ENCODE measurements around the gene S100A5.

S100A5 gene

DNA sequence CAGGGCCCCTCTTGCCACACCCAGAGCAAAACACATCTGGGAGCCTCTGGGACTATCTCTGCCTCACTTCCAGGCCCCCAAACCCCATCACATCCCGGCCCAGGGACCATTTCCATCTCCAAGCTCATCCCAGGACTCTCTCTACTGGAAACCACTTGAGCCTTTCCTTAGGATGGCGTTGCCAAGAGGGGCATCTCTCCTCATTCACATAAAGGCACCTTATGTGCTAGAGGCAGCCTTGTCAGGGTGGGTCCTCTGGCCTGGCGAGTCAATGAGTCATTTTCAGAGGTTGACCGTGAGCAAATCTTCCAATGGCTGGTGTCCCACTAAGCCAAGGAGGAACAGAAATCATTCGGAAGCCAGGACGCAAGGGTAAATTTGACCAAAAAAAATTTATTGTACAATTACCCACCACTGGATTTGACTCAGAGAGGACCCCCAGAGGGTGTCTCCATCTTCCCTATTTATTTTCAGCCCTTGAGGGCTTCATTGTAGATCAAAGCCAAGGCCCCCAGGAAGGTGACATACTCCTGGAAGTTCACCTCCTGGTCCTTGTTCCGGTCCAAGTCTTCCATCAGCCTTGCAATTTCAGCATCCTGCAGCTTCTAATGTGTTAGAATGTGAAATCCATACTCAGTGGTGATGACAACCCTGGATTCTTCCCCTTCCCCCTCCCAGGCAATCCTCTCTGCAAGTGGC lies 6.4 kb downstream of the S100A5 start:
- CTCF ChIA-PET: interaction anchor here (1.2 to 7.1 kb wide), 15 partner anchors 9 to 97 kb away, joined by 3 to 169 read pairs (median 17); partner anchors contain the start of genes S100A14, S100A2 and S100A4
- no peak overlapping the region for H3K27ac ChIP-seq (ENCODE audit: insufficient read depth in 1 of 2, low read depth in 1 of 2, low read length in 2 of 2, poor library complexity in 1 of 2, severe bottlenecking in 2 of 2)
- peaks cover 8 to 53% (median 43%) of the 10 kb centered on the region in 4 experiments for H3K4me1 ChIP-seq (ENCODE audit: control extremely low read depth in 1 of 4, control insufficient read depth in 4 of 4, insufficient read depth in 4 of 4, low read length in 3 of 4)
- peaks cover 0 to 5% (median 2%) of the 10 kb centered on the region in 4 experiments for H3K36me3 ChIP-seq (ENCODE audit: control insufficient read depth in 4 of 4, insufficient read depth in 4 of 4, low read length in 3 of 4)
- H3K27me3 ChIP-seq (replicated peaks in 2 of 5; ENCODE audit: control insufficient read depth in 4 of 5, insufficient read depth in 5 of 5, low read length in 4 of 5): no peaks in the 10 kb centered on the region
- no peak for DNase-seq
- POLR2A ChIA-PET: interaction anchor here (1.0 to 2.0 kb wide), 3 partner anchors 11 to 34 kb away, joined by 4 to 10 read pairs (median 6); partner anchors contain the start of gene S100A4
- peak overlapping the region in 3 of 7 experiments; percentile 86 to 91 (median 89) for H3K4me3 ChIP-seq (ENCODE audit: control insufficient read depth in 1 of 7, extremely low read depth in 1 of 7, insufficient read depth in 4 of 7, low read depth in 2 of 7, low read length in 6 of 7)
- WGBS (ENCODE audit: insufficient coverage): 96% methylated on average over 5 of the region's 7 CpGs
- no peaks in the 10 kb centered on the region for H3K9me3 ChIP-seq (ENCODE audit: control extremely low read depth in 1 of 5, control insufficient read depth in 4 of 5, insufficient read depth in 2 of 5, low read depth in 1 of 5, low read length in 4 of 5)

DNA sequence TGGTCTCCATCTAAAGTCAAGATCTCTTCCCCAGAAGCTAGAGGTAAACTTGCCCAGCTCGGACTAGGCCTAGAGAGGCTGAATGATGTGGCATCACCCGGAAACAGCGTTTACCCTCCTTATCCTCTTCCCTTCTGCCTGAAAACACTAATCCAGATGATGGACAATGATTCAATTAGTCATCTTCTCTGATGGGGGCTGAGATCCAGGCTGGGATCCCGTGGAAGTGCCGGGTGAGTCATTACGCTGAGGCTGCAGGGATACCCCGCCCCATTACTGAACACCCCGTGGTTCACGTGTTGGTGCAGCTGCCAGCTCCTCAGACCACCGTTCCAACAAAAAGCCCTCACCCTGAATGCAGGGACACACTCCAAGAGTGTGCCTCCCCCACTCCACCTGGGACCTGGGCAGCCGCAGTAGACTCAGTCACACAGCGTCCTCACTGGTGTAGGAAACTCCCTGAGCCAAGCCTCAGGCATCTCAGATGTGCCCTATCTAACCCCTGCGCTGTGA lies 7.0 kb downstream of the S100A5 start:
- ChIA-PET CTCF (interaction anchor here (0.7 to 7.1 kb wide), 22 partner anchors 9 to 233 kb away, joined by 3 to 169 read pairs (median 5); partner anchors contain the start of genes CHTOP, S100A1, S100A13 and S100A14), POLR2A (interaction anchor here (1.0 kb wide), 2 partner anchors 12 to 35 kb away, joined by 4 read pairs; partner anchors contain the start of gene S100A4)
- Histone ChIP-seq H3K9me3 (ENCODE audit: control extremely low read depth in 1 of 5, control insufficient read depth in 4 of 5, insufficient read depth in 2 of 5, low read depth in 1 of 5, low read length in 4 of 5) (no peaks in the 10 kb centered on the region), H3K27ac (ENCODE audit: insufficient read depth in 1 of 2, low read depth in 1 of 2, low read length in 2 of 2, poor library complexity in 1 of 2, severe bottlenecking in 2 of 2) (no peak overlapping the region), H3K36me3 (ENCODE audit: control insufficient read depth in 4 of 4, insufficient read depth in 4 of 4, low read length in 3 of 4) (peaks cover 0 to 5% (median 2%) of the 10 kb centered on the region in 4 experiments), H3K4me1 (ENCODE audit: control extremely low read depth in 1 of 4, control insufficient read depth in 4 of 4, insufficient read depth in 4 of 4, low read length in 3 of 4) (peaks cover 8 to 53% (median 43%) of the 10 kb centered on the region in 4 experiments), H3K27me3 (replicated peaks in 2 of 5; ENCODE audit: control insufficient read depth in 4 of 5, insufficient read depth in 5 of 5, low read length in 4 of 5) (no peaks in the 10 kb centered on the region), H3K4me3 (ENCODE audit: control insufficient read depth in 1 of 7, extremely low read depth in 1 of 7, insufficient read depth in 4 of 7, low read depth in 2 of 7, low read length in 6 of 7) (peak overlapping the region in 1 of 7 experiments; percentile 30)
- DNase-seq: peak in 1 of 3 donors; percentile 26
- 88% methylated on average over 12 of the region's 13 CpGs for WGBS (ENCODE audit: insufficient coverage)

DNA sequence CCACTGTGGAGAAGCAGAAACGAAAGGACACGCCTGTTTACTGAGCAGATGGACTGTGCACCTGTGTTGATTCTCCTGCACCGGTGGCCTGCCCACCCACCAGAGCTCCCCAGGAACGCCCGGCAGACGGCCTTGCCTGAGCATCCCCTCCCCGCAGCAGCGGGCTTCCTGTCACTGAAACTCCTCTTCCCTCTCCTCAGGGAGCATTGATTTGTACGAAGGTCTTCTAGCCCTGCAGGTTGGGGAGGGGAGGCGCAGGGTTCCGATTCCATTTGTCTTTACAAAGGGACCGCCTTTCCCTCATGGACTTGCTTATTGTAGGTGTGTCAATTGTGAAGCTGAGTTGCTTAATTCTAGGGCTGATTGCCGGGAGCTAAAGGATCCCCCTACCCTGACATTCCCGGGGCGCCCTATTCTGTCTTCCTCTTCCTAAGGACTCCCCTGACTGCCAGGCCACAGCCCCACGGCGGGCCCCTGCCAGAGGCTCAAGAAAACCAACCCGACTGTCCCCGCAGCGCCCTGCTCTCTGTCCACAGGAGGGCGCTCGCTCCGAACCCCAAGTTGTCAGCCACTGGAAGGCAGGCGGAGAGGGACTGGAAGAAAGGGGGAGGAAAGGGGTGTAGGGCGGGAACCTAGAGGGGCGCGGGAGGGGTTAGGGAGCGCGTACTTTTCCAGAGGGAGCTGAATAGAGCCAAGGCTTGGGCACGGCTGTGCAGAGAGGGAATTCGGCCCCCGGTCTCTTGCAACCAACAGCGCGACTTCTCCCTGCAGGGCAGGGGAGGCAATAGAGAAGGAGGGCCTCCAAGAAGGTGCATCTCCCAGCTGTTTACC lies 7.8 kb downstream of the S100A5 start:
- peak; percentile 79 to 84 (median 82) for DNase-seq
- WGBS (ENCODE audit: insufficient coverage): 45% methylated on average over 23 of the region's 34 CpGs
- Histone ChIP-seq H3K9me3 (ENCODE audit: control extremely low read depth in 1 of 5, control insufficient read depth in 4 of 5, insufficient read depth in 2 of 5, low read depth in 1 of 5, low read length in 4 of 5) (no peaks in the 10 kb centered on the region), H3K4me1 (ENCODE audit: control extremely low read depth in 1 of 4, control insufficient read depth in 4 of 4, insufficient read depth in 4 of 4, low read length in 3 of 4) (peaks cover 8 to 53% (median 43%) of the 10 kb centered on the region in 4 experiments), H3K27ac (ENCODE audit: insufficient read depth in 1 of 2, low read depth in 1 of 2, low read length in 2 of 2, poor library complexity in 1 of 2, severe bottlenecking in 2 of 2) (no peak overlapping the region), H3K36me3 (ENCODE audit: control insufficient read depth in 4 of 4, insufficient read depth in 4 of 4, low read length in 3 of 4) (peaks cover 0 to 5% (median 2%) of the 10 kb centered on the region in 4 experiments), H3K4me3 (ENCODE audit: control insufficient read depth in 1 of 7, extremely low read depth in 1 of 7, insufficient read depth in 4 of 7, low read depth in 2 of 7, low read length in 6 of 7) (peak overlapping the region in 2 of 7 experiments; percentile 30 to 46), H3K27me3 (replicated peaks in 2 of 5; ENCODE audit: control insufficient read depth in 4 of 5, insufficient read depth in 5 of 5, low read length in 4 of 5) (no peaks in the 10 kb centered on the region)
- ChIA-PET POLR2A (interaction anchor here (1.0 kb wide), 2 partner anchors 12 to 36 kb away, joined by 4 read pairs; partner anchors contain the start of gene S100A4), CTCF (interaction anchor here (0.7 to 7.1 kb wide), 31 partner anchors 8 to 238 kb away, joined by 3 to 169 read pairs (median 5); partner anchors contain the start of genes CHTOP, S100A1, S100A13 and S100A14)

DNA sequence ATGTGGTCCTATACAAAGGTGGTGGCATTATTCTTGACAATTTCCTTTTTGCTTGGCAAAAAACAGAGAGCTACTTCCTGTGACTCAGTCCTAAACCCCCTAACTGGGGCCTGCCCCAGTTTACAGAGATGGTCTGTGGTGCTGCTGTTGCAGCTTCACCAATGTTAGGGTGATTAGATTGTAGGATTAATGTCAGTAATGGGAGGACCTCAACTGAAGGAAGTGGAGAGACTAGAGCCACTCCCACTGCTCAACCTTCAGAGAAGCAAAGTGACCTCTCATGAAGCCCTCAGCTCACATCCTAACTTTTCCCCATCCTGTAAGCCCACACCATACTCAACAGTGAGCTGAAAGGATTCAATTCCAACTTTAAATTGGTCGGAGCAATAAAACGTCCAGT lies 8.6 kb downstream of the S100A5 start:
- ChIA-PET CTCF (interaction anchor here (0.7 to 7.1 kb wide), 21 partner anchors 9 to 239 kb away, joined by 3 to 169 read pairs (median 6); partner anchors contain the start of genes S100A1, S100A13, S100A14 and S100A2), POLR2A (no interaction called here)
- Histone ChIP-seq H3K4me1 (ENCODE audit: control extremely low read depth in 1 of 4, control insufficient read depth in 4 of 4, insufficient read depth in 4 of 4, low read length in 3 of 4) (peaks cover 8 to 53% (median 43%) of the 10 kb centered on the region in 4 experiments), H3K36me3 (ENCODE audit: control insufficient read depth in 4 of 4, insufficient read depth in 4 of 4, low read length in 3 of 4) (peaks cover 0 to 5% (median 2%) of the 10 kb centered on the region in 4 experiments), H3K27me3 (replicated peaks in 2 of 5; ENCODE audit: control insufficient read depth in 4 of 5, insufficient read depth in 5 of 5, low read length in 4 of 5) (no peaks in the 10 kb centered on the region), H3K4me3 (ENCODE audit: control insufficient read depth in 1 of 7, extremely low read depth in 1 of 7, insufficient read depth in 4 of 7, low read depth in 2 of 7, low read length in 6 of 7) (no peak overlapping the region), H3K9me3 (ENCODE audit: control extremely low read depth in 1 of 5, control insufficient read depth in 4 of 5, insufficient read depth in 2 of 5, low read depth in 1 of 5, low read length in 4 of 5) (no peaks in the 10 kb centered on the region), H3K27ac (ENCODE audit: insufficient read depth in 1 of 2, low read depth in 1 of 2, low read length in 2 of 2, poor library complexity in 1 of 2, severe bottlenecking in 2 of 2) (peak overlapping the region in 1 of 2 experiments; percentile 4)
- 94% methylated on average over 2 of the region's 2 CpGs for whole genome bisulfite sequencing (ENCODE audit: insufficient coverage)
- peak in 1 of 3 donors; percentile 24 for DNase-seq

DNA sequence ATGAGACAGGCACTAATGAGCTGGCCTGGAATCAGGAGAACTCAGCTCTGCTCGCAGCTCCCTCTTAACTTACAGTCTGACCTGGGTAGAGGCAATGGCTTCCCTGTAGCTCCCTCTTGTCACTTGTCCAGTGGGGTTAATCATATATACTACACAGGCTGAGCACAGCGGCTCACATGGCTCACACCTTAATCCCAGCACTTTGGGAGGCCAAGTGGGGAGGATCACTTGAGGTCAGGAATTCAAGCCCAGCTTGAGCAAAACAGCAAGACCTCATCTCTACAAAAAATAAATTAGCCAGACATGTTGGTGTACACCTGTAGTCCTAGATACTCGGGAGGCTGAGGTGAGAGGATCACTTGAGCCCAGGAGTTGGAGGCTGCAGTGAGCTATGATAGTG lies 9.1 kb downstream of the S100A5 start:
- peaks cover 8 to 53% (median 38%) of the 10 kb centered on the region in 4 experiments for H3K4me1 ChIP-seq (ENCODE audit: control extremely low read depth in 1 of 4, control insufficient read depth in 4 of 4, insufficient read depth in 4 of 4, low read length in 3 of 4)
- H3K9me3 ChIP-seq (ENCODE audit: control extremely low read depth in 1 of 5, control insufficient read depth in 4 of 5, insufficient read depth in 2 of 5, low read depth in 1 of 5, low read length in 4 of 5): no peaks in the 10 kb centered on the region
- no peaks in the 10 kb centered on the region for H3K27me3 ChIP-seq (replicated peaks in 2 of 5; ENCODE audit: control insufficient read depth in 4 of 5, insufficient read depth in 5 of 5, low read length in 4 of 5)
- peaks cover 0 to 5% (median 2%) of the 10 kb centered on the region in 4 experiments for H3K36me3 ChIP-seq (ENCODE audit: control insufficient read depth in 4 of 4, insufficient read depth in 4 of 4, low read length in 3 of 4)
- DNase-seq: no peak
- H3K27ac ChIP-seq (ENCODE audit: insufficient read depth in 1 of 2, low read depth in 1 of 2, low read length in 2 of 2, poor library complexity in 1 of 2, severe bottlenecking in 2 of 2): peak overlapping the region in 1 of 2 experiments; percentile 4
- no peak overlapping the region for H3K4me3 ChIP-seq (ENCODE audit: control insufficient read depth in 1 of 7, extremely low read depth in 1 of 7, insufficient read depth in 4 of 7, low read depth in 2 of 7, low read length in 6 of 7)
- ChIA-PET POLR2A (no interaction called here), CTCF (interaction anchor here (0.6 to 7.1 kb wide), 18 partner anchors 9 to 239 kb away, joined by 3 to 169 read pairs (median 8); partner anchors contain the start of genes S100A1, S100A13, S100A14 and S100A2)
- 100% methylated on average over 2 of the region's 3 CpGs for WGBS (ENCODE audit: insufficient coverage)

DNA sequence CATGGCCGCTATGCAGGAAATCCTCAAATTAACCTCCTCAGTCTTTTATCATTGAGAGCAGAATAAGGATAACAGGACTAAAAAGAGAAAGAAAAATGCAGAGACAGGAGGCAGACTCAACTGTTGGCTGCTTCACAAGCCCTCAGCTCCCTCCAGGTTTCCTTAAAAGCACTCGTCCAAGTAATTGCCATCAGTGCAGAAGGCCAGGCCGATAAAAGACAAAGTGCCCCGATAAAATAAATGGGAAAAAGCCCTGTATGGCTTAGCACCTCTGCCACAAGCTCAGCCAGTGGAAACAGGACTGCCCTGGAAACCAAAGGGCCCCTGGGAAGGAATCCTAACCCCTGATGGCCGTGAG lies 13.1 kb downstream of the S100A5 start:
- Histone ChIP-seq H3K4me1 (ENCODE audit: control extremely low read depth in 1 of 4, control insufficient read depth in 4 of 4, insufficient read depth in 4 of 4, low read length in 3 of 4) (peaks cover 8 to 29% (median 13%) of the 10 kb centered on the region in 4 experiments), H3K4me3 (ENCODE audit: control insufficient read depth in 1 of 7, extremely low read depth in 1 of 7, insufficient read depth in 4 of 7, low read depth in 2 of 7, low read length in 6 of 7) (no peak overlapping the region), H3K27me3 (replicated peaks in 2 of 5; ENCODE audit: control insufficient read depth in 4 of 5, insufficient read depth in 5 of 5, low read length in 4 of 5) (no peaks in the 10 kb centered on the region), H3K9me3 (ENCODE audit: control extremely low read depth in 1 of 5, control insufficient read depth in 4 of 5, insufficient read depth in 2 of 5, low read depth in 1 of 5, low read length in 4 of 5) (no peaks in the 10 kb centered on the region), H3K27ac (ENCODE audit: insufficient read depth in 1 of 2, low read depth in 1 of 2, low read length in 2 of 2, poor library complexity in 1 of 2, severe bottlenecking in 2 of 2) (no peak overlapping the region), H3K36me3 (ENCODE audit: control insufficient read depth in 4 of 4, insufficient read depth in 4 of 4, low read length in 3 of 4) (no peaks in the 10 kb centered on the region)
- ChIA-PET CTCF (interaction anchor here (1.0 to 4.2 kb wide), 7 partner anchors 8 to 89 kb away, joined by 3 to 22 read pairs (median 6); partner anchors contain the start of gene S100A6), POLR2A (no interaction called here)
- DNase-seq: no peak
- WGBS (ENCODE audit: insufficient coverage): 100% methylated on average over 3 of the region's 5 CpGs

Data from common myeloid progenitor, CD34-positive (primary cell).